Stimulated activated CD8-positive, alpha-beta memory T cell treated with anti-CD3 and anti-CD28 coated beads, Interleukin-15, amount 100 ng/mL, for 4 hours (primary cell): ENCODE results near the gene SND1.

Source experiments
- DNase-seq, 2 donors: peaks; one replicate each; pipeline ENCODE4 v3.0.0-alpha.2; 2020; ENCODE audit warnings: low read depth in 2 of 2

Gene SND1

DNA sequence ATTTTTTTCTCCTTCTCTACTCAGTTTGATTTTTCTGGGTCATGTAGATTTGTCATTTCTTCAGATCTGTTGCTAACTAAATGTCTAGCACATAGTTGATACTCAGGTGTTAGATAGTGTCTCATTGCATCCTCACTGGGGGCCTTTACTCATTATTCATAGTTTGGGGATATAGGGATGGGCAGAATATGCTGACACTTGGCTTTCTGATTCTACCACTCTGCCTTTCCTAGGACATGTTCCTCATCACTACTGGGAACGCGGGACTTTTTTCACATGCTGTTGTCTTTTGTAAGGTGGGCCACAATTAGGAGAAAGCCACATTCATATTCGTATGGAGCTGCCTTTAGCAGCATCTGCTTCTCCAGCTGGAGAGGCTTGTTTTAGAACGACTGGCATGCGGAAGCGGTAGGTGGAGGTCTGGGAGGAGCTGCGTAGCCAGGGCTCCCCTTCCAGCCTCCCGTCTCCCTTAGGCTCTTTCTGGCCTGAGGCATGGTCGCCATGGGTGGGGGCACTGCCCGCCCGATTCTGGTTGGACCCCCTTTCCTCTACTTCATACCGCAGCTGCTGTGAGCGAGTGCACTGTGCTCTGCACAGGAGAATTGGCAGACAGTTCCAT lies 78.8 kb downstream of the SND1 start:
- DNase-seq, result no peak

DNA sequence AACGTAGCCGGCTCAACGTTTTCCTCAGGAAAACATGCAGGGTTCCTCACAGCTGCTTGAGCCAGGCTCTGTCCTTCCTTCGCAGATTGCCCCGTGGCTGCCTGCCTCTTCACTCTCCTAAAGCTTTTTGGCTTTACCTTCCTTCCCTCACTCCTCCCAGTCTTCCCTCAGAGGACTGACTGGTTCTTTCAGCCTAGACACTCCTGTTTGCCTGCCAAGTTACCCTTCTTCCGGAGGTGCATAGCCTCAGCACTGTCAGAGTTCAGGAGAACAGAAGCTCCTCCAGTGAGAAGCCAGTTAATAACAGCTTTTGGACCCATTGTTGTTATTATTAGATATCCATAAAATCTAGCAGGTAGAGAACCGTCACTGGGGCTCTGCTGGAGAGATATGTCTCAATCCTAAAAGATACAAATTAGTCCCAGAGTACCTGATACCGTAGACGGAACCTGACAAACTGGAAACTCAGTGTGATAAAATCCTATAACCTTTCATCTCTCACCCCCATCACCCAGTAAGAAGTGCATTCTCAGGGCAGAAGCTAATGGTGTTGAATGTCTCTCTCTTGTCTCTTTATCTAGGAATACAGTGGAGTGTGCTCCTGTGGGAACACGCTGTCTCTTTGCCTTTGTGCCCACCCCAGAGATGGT lies 79.6 kb downstream of the SND1 start:
- no peak for DNase-seq

- DNase-seq, result no peak
Measured at GRCh38 chr7:127732306-127732705, 80.3 kb downstream of the SND1 start.

GRCh38 chr7:127733986-127734385 lies 82.0 kb downstream of the SND1 start:
- no peak for DNase-seq

GRCh38 chr7:127736511-127736910 lies 84.5 kb downstream of the SND1 start:
- DNase-seq, result no peak

- DNase-seq, result no peak
Measured at GRCh38 chr7:127738859-127739258, 86.9 kb downstream of the SND1 start.

- DNase-seq, result no peak
Measured at GRCh38 chr7:127741764-127742375, 89.9 kb downstream of the SND1 start.

DNA sequence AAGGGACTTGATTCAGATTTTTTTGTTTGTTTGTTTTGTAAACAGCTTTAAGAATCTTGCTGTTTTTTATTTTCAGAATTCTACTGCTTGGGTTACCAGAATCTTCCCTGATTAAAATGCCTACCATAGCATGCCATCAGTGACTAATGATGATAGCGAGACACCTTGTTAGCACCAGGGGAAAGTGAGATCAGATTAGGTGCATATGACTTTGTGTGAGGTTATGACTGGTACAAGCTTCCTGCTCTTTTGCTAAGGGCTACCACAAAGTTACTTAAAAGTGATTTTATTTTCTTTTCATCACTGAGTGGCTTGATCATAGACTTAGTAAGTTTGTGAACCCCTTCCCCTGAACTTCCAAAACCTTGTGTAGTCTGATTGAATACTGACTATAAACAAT lies 93.5 kb downstream of the SND1 start:
- no peak for DNase-seq

- DNase-seq, result no peak
Measured at GRCh38 chr7:127751062-127751461, 99.1 kb downstream of the SND1 start.

- no peak for DNase-seq
Measured at GRCh38 chr7:127751490-127752448, 99.8 kb downstream of the SND1 start.

- no peak for DNase-seq
Measured at GRCh38 chr7:127752829-127753228, 100.8 kb downstream of the SND1 start.

- no peak for DNase-seq
Measured at GRCh38 chr7:127754457-127754856, 102.5 kb downstream of the SND1 start.

- no peak for DNase-seq
Measured at GRCh38 chr7:127755521-127755920, 103.5 kb downstream of the SND1 start.

- DNase-seq, result no peak
Measured at GRCh38 chr7:127755965-127756364, 104.0 kb downstream of the SND1 start.

GRCh38 chr7:127758105-127758504 lies 106.1 kb downstream of the SND1 start:
- no peak for DNase-seq

DNA sequence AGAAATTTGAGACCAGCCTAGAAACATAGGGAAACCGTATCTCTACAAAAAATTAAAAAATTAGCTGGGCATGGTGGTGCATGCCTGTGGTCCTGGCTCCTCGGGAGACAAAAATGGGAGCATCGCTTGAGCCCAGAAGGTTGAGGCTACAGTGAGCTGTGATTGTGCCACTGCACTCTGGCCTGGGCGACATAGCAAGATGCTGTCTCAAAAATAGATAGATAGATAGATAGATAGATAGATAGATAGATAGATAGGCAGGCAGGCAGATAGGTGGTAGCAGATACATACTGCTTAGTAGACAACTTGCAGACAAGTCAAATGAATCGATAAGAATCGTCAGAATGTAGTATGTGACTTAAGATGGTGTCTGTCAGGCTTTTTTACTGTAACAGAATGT lies 106.9 kb downstream of the SND1 start:
- DNase-seq, result no peak

DNA sequence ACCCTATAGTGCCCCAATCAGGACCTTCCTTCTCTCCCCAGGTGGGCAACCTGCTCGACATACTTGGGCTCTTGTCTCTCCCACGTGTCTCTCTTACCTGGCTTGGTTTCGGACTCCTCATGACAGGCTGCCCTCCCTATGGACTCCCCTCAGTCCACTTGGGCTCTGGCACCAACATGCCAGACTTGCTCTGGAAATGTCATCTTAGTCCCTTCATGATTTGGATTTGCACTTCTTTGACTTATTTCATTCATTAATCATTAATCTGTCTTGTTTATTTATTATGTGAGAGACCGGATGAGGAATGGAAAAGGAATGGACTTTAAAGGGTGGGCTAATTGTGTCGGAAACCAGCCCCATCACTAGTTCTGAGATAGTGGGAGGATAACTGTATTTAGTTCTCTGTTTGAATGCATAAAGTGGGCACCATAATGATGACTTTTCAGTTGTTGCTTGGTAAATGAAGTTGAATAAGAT lies 108.0 kb downstream of the SND1 start:
- no peak for DNase-seq

DNA sequence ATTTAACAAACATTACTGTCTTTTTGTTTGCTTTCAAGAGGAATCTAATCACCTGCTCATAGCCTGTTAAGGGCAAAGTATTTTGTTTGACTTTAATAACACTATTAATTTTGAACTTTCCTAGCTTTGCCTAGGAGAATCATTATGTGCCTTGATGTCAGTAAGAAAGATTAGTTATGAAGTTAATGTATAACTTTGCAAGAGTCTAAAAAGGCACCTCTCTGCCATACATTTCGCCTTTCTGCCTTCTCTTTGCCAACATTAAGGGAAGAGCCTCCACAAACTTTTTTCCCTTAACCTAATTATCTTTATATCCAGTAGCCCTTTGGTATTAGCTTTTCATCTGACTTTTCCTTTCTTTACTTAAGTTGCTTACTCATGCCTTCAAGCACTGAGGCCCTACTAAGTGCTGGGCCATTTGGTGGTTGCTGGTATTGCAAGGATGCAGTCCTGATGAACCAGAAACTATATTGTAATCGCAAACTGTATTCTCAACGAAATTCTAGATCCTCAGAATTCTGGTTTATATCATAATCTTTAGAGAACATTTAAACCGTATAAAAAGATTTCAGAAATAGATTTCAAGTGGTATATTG lies 108.5 kb downstream of the SND1 start:
- DNase-seq, result no peak

- no peak for DNase-seq
Measured at GRCh38 chr7:127761196-127761595, 109.2 kb downstream of the SND1 start.

DNA sequence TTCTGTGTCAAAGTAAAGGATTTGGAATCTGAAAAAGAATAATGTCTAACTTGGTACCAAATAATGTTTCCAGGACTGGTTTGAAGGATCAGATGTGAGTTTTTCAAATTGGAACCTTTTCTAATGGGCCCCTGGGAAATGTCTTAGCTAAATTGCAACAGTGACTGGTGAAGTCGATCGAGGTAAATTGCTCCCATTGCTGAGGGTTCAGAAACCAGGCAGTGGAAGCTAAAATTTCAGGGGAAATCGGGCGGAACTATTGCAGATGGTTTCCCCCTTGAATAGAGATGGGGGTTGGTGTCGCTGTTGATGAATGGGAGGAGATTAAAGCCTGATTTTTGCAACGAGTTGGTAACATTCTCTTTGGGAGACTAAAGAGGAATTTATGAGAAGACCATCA lies 112.7 kb downstream of the SND1 start:
- no peak for DNase-seq

- no peak for DNase-seq
Measured at GRCh38 chr7:127765150-127765549, 113.2 kb downstream of the SND1 start.
